MM.1S (cell line): ENCODE data around the gene ADRA2B.

Experiments
- EZH2 ChIP-seq: fragments of 300-600 bp; sonication (generic); optimal IDR thresholded peaks from 2 replicates; pipeline ENCODE3; 2017; ENCODE audit warnings: low read depth, mild to moderate bottlenecking, antibody characterized with exemption, low read length, mixed read lengths
- EZH2phosphoT487 ChIP-seq: fragments of 300-600 bp; sonication (generic); IDR thresholded peaks from 2 replicates; pipeline ENCODE4 v1.6.1; 2018; ENCODE audit warnings: antibody characterized with exemption, low read length
- TF ChIP-seq, protein P1 (sequence below): fragments of 300-600 bp; sonication (generic); IDR thresholded peaks from 2 replicates; pipeline ENCODE4 v1.5.1; 2016; ENCODE audit warnings: antibody characterized with exemption, low read length, mixed read lengths

DNA sequence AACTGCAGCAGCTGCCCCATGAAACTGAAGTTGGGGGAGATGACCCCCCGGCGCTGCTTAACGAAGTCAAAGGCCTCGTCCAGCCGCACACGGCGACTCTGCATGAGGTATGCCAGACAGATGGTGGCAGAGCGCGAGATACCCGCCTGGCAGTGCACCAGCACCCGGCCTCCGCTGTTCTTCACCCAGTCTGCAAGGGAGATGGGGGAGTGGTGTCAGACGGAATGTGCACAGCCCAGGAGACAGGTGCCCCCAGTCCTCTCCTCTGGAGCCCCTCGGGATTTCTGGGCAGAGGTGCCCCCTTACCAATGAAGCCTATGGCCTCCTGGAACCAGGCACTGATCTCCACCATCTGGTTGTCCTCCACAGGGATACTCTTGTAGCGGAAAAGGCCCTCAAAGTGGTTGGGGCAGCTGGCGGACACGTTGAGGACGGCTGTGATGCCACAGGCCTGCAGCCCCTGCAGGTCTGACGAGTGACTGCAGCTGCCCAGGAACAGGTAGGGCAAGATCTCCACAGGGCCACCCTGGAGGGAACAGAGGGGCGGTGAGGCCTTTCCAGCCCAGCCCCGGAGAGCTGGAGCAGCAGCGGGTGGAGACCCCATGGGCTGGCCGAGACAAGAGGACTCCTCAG, 27.6 kb upstream of the ADRA2B start:
- TF ChIP-seq, protein P1, sequence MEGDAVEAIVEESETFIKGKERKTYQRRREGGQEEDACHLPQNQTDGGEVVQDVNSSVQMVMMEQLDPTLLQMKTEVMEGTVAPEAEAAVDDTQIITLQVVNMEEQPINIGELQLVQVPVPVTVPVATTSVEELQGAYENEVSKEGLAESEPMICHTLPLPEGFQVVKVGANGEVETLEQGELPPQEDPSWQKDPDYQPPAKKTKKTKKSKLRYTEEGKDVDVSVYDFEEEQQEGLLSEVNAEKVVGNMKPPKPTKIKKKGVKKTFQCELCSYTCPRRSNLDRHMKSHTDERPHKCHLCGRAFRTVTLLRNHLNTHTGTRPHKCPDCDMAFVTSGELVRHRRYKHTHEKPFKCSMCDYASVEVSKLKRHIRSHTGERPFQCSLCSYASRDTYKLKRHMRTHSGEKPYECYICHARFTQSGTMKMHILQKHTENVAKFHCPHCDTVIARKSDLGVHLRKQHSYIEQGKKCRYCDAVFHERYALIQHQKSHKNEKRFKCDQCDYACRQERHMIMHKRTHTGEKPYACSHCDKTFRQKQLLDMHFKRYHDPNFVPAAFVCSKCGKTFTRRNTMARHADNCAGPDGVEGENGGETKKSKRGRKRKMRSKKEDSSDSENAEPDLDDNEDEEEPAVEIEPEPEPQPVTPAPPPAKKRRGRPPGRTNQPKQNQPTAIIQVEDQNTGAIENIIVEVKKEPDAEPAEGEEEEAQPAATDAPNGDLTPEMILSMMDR, result no peak
- TF ChIP-seq EZH2phosphoT487 (no peak), EZH2 (no peak)
